ENCODE results near the gene RAPSN.

RAPSN gene

DNA sequence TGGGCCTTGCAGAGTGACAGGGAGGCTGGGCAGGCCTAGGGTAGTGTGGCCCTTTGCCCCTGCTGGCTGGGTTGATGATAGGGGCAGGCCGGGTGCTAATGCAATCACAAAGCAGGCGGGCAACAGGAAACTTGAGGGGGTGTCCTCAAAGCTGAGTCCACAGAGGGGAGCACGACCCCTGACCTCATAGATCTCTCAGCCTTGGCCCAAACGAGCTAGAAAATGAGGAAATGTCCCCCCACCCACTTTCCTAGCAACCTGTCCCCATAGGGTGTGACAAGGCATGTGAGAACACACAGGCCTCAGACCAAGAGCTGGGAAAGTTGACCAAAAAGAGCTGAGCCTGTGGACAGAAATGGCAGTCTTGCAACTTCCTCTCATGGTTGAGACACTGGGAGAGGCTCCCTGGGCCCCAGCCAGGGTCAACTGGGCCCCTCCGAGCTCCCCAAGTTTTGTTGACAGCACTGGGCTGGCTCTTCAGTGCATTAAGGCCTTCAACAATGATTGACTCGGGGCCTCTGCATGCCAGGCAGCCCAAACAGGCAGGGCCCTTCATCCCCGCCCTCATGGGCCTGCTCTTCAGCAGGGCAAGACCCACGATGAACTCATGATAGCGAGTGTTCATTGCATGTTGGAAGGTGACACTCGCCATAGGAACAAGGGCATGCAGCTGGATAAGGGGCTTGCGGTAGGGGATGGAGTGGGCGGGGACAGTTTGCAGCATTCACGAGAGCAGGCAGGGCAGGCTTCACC lies 60.8 kb downstream of the RAPSN start:
- no peak for DNase-seq

All from activated T-cell treated with anti-CD3 and anti-CD28 coated beads for 4 hours (primary cell).